GM23248 (cell line): ENCODE measurements around the gene GCM1. TPM values are rescaled to one million over a fixed set of nuclear protein-coding genes. Genes with fewer than 3 reads are reported as not detected.

Experiments
- DNase-seq: peaks from one replicate; pipeline ENCODE4 v3.0.0-alpha.2; 2015
- H2AFZ ChIP-seq: fragments of 200-600 bp; sonication (generic); 2 replicates; pipeline ENCODE4 v1.6.1; 2016; ENCODE audit warnings: antibody characterized with exemption
- H3F3A ChIP-seq: fragments of 200-600 bp; sonication (generic); 2 replicates; pipeline ENCODE4 v1.6.1; 2016; ENCODE audit warnings: mild to moderate bottlenecking, antibody characterized with exemption, mixed run types; ENCODE audit not compliant: insufficient read depth
- H3K27ac ChIP-seq: fragments of 200-600 bp; sonication (generic); 2 replicates; pipeline ENCODE4 v1.5.1; 2016; ENCODE audit warnings: mild to moderate bottlenecking
- H3K27me3 ChIP-seq: fragments of 200-600 bp; sonication (generic); replicated peaks from 2 replicates; pipeline ENCODE4 v1.6.1; 2016; ENCODE audit warnings: mild to moderate bottlenecking; ENCODE audit not compliant: insufficient read depth
- H3K36me3 ChIP-seq: fragments of 200-600 bp; sonication (generic); 2 replicates; pipeline ENCODE4 v1.6.1; 2016; ENCODE audit warnings: low read depth, mild to moderate bottlenecking
- H3K4me1 ChIP-seq: fragments of 200-600 bp; sonication (generic); 2 replicates; pipeline ENCODE4 v1.6.1; 2016; ENCODE audit warnings: mild to moderate bottlenecking; ENCODE audit not compliant: insufficient read depth
- H3K4me2 ChIP-seq: fragments of 200-600 bp; sonication (generic); one replicate; pipeline ENCODE4 v1.6.1; 2016; ENCODE audit warnings: mild to moderate bottlenecking; ENCODE audit not compliant: unreplicated experiment
- H3K4me3 ChIP-seq: fragments of 200-600 bp; sonication (generic); 2 replicates; pipeline ENCODE4 v1.5.1; 2016; ENCODE audit warnings: mild to moderate bottlenecking
- H3K79me2 ChIP-seq: fragments of 200-600 bp; sonication (generic); 2 replicates; pipeline ENCODE4 v1.6.1; 2016; ENCODE audit warnings: mild to moderate bottlenecking; ENCODE audit not compliant: insufficient read depth
- H3K9ac ChIP-seq: fragments of 200-600 bp; sonication (generic); 2 replicates; pipeline ENCODE4 v1.6.1; 2016; ENCODE audit warnings: mild to moderate bottlenecking
- H3K9me2 ChIP-seq: fragments of 200-600 bp; sonication (generic); 2 replicates; pipeline ENCODE4 v1.6.1; 2016; ENCODE audit warnings: mixed run types, mild to moderate bottlenecking, moderate library complexity; ENCODE audit not compliant: insufficient read depth
- H3K9me3 ChIP-seq: fragments of 200-600 bp; sonication (generic); one replicate; pipeline ENCODE4 v1.6.1; 2017; ENCODE audit warnings: low read depth
- H4K20me1 ChIP-seq: fragments of 200-600 bp; sonication (generic); 2 replicates; pipeline ENCODE4 v1.6.0; 2016; ENCODE audit not compliant: insufficient read depth
- EZH2 ChIP-seq: fragments of 200-600 bp; sonication (generic); IDR thresholded peaks from 2 replicates; pipeline ENCODE4 v1.6.1; 2018; ENCODE audit warnings: antibody characterized with exemption, mild to moderate bottlenecking; ENCODE audit not compliant: insufficient read depth, poor library complexity, severe bottlenecking
- EZH2phosphoT487 ChIP-seq: fragments of 200-600 bp; sonication (generic); IDR thresholded peaks from 2 replicates; pipeline ENCODE4 v1.6.1; 2018; ENCODE audit warnings: antibody characterized with exemption, moderate library complexity, mild to moderate bottlenecking, low read depth; ENCODE audit not compliant: insufficient read depth
- WGBS, 2 experiments: methylation state at CpG; one replicate each; pipeline ENCODE4 v1.1.6; 2015 to 2017; ENCODE audit warnings: low lambda C conversion rate in 2 of 2, low coverage in 1 of 2; ENCODE audit errors: missing lambda C conversion rate in 2 of 2; 5-methylcytosine and 5-hydroxymethylcytosine counted together
- in situ Hi-C: fragments of 300-500 bp; cut with MboI; formaldehyde crosslinking; loops from 2 replicates; pipeline ENCODE4 v1.15.0; 2020
- polyA plus RNA-seq: library from polyadenylated mRNA; unstranded; fragments of >200 nt; fragmentation: Nextera tagmentation; extraction: Ambion mirVana; gene quantifications from 2 replicates; pipeline ENCODE4 v1.2.1, GENCODE V29; 2016
- total RNA-seq: library from RNA; depleted of rRNA; stranded (reverse); fragments of >200 nt; shearing (Covaris generic); gene quantifications from 2 replicates; pipeline ENCODE4 v1.2.3, GENCODE V29; 2014

GCM1 gene
- total and polyA plus RNA-seq, 2 experiments from 2014 or later = not detected

DNA sequence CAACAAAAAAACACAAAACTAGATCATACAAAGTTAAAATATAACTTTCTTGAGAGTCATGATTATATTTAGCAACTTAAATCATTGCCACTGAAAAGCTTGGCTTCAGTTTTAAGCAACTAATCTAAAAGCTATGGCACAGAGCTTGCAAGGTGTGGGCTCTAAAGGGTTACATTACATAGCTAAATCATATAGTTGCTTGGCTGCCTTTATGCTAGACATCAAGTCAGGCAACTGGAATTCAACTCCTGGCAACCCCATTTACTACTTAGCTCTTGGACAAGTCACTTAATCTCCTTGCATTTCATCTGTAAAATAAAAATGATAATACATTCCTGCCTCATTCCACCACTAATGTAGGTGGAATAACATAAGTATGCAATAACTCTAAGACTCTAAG is 40.9 kb upstream of the GCM1 start:
- H4K20me1 ChIP-seq = no peaks in the 10 kb centered on the region
- in situ Hi-C loops = loop anchor here (25.0 kb wide), 1 partner anchor 248 kb away; no protein-coding TSS in a partner anchor

DNA sequence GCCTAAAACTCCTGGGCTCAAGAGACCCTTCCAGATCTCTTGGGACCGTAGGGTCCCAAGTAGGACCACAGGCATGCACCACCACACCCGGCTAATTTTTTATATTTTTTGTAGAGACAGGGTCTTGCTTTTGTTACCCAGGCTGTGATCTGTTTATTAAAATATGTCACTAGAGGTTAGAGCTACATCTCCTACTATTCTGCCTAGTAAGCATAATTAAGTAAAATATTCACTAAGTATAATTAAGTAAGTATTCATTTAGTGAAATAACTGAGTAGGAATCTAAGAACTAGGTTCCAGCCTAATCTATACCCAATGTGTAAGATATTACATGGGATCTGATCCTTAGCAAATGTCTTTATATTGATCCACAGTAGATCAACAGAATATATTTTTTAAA is 40.2 kb upstream of the GCM1 start:
- H3K4me2 ChIP-seq = no peak overlapping the region
- no peaks in the 10 kb centered on the region for H3K9me2 ChIP-seq
- 0 out of 2 replicates have a peak overlapping the region, but pooled peaks have one; percentile 24 for H2AFZ ChIP-seq
- H3F3A ChIP-seq = 0 out of 2 replicates have a peak, but pooled peaks cover 8% of the 10 kb centered on the region
- H4K20me1 ChIP-seq = no peaks in the 10 kb centered on the region
- H3K4me1 ChIP-seq = peaks cover 10% of the 10 kb centered on the region
- no peaks in the 10 kb centered on the region for H3K36me3 ChIP-seq
- TF ChIP-seq EZH2 (no peak), EZH2phosphoT487 (no peak)
- no peak for DNase-seq
- no peaks in the 10 kb centered on the region for H3K79me2 ChIP-seq
- no peaks in the 10 kb centered on the region for H3K27me3 ChIP-seq
- no peak overlapping the region for H3K9ac ChIP-seq
- in situ Hi-C loops = loop anchor here (25.0 kb wide), 1 partner anchor 248 kb away; no protein-coding TSS in a partner anchor
- peak overlapping the region; percentile 42; the same call in 1 of the 2 replicates for H3K27ac ChIP-seq
- no peaks in the 10 kb centered on the region for H3K9me3 ChIP-seq
- 44 to 57% methylated on average over 2 of the region's 2 CpGs for WGBS, 2 experiments
- no peak overlapping the region for H3K4me3 ChIP-seq

More for the DNA sequence above, 40.9 kb upstream of the GCM1 start:
- no peaks in the 10 kb centered on the region for H3K27me3 ChIP-seq
- 0 out of 2 replicates have a peak, but pooled peaks cover 8% of the 10 kb centered on the region for H3F3A ChIP-seq
- H3K36me3 ChIP-seq = no peaks in the 10 kb centered on the region
- H2AFZ ChIP-seq = no peak overlapping the region
- no peak overlapping the region for H3K4me3 ChIP-seq
- H3K9me2 ChIP-seq = no peaks in the 10 kb centered on the region
- H3K4me2 ChIP-seq = peak overlapping the region; percentile 35
- peak overlapping the region; percentile 42; the same call in 1 of the 2 replicates for H3K27ac ChIP-seq
- H3K9ac ChIP-seq = no peak overlapping the region
- peaks cover 10% of the 10 kb centered on the region for H3K4me1 ChIP-seq
- TF ChIP-seq EZH2 (no peak), EZH2phosphoT487 (no peak)
- no peaks in the 10 kb centered on the region for H3K79me2 ChIP-seq
- H3K9me3 ChIP-seq = no peaks in the 10 kb centered on the region
- DNase-seq = peak; percentile 82

DNA sequence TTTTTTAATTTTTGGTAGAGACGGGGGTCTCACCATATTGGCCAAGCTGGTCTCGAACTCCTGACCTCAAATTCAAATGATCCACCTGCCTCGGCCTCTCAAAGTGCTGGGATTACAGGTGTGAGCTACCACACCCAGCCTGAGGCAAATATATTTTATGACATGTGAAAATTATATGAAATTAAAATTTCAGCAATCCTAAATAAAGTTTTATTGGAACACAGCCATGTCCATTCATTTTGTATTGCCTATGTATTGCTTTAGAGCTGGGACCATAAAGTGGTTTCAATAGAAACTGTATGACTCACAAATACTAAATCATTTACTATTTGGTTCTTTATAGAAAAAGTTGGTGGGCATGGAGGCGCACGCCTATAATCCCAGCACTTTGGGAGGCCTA is 32.0 kb upstream of the GCM1 start:
- Histone ChIP-seq H3K36me3 (no peaks in the 10 kb centered on the region), H3K79me2 (no peaks in the 10 kb centered on the region), H3K4me1 (no peaks in the 10 kb centered on the region), H2AFZ (no peak overlapping the region), H3K4me2 (no peak overlapping the region), H3K4me3 (no peak overlapping the region), H3F3A (no peaks in the 10 kb centered on the region), H3K9ac (no peak overlapping the region), H3K27me3 (no peaks in the 10 kb centered on the region), H3K9me3 (no peaks in the 10 kb centered on the region), H3K9me2 (no peaks in the 10 kb centered on the region), H3K27ac (no peak overlapping the region), H4K20me1 (no peaks in the 10 kb centered on the region)
- in situ Hi-C loops = loop anchor here (25.0 kb wide), 1 partner anchor 257 kb away; no protein-coding TSS in a partner anchor
- TF ChIP-seq EZH2phosphoT487 = no peak
- no peak for TF ChIP-seq EZH2
- no peak for DNase-seq
- WGBS, 2 experiments = 79 to 85% methylated on average over 5 of the region's 5 CpGs

DNA sequence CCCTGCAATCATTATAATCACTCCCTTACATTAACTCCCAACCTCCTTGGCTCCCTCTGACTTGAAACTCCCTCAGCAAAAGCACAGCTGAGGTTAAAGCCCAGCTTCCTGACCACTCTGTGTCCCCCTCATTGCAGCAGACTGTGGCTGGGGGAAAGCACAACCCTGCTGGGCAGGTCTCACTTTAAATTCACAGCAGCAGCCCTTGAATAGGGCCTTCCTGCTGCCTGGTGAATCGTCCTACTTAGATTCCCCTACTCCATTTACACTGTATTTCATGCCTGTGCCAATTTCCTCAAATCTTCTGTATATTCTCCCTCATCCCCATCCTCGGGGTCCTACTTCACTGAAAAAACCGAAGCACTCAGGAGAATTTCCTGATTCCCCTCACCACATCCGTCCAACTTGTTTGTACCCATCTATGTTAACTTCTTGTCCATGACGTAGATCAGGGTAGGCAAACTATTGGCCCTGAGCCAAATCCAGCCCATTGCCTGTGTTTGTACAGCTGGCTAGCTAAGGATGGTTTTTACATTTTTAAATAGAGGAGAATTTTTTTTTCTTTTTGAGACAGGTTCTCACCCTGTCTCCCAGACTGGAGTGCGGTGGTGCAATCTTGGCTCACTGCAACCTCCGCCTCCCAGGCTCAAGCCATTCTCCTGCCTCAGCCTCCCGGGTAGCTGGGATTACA is 31.5 kb upstream of the GCM1 start:
- H3K4me1 ChIP-seq = no peaks in the 10 kb centered on the region
- no peaks in the 10 kb centered on the region for H4K20me1 ChIP-seq
- no peaks in the 10 kb centered on the region for H3K9me2 ChIP-seq
- no peaks in the 10 kb centered on the region for H3K9me3 ChIP-seq
- DNase-seq = no peak
- no peak overlapping the region for H3K4me2 ChIP-seq
- no peak for TF ChIP-seq EZH2
- no peak for TF ChIP-seq EZH2phosphoT487
- in situ Hi-C loops = loop anchor here (25.0 kb wide), 1 partner anchor 257 kb away; no protein-coding TSS in a partner anchor
- H3K4me3 ChIP-seq = no peak overlapping the region
- WGBS, 2 experiments = 61% methylated on average over 8 of the region's 8 CpGs
- no peaks in the 10 kb centered on the region for H3K27me3 ChIP-seq
- no peak overlapping the region for H3K27ac ChIP-seq
- no peaks in the 10 kb centered on the region for H3K36me3 ChIP-seq
- no peak overlapping the region for H2AFZ ChIP-seq
- no peak overlapping the region for H3K9ac ChIP-seq
- no peaks in the 10 kb centered on the region for H3K79me2 ChIP-seq
- H3F3A ChIP-seq = no peaks in the 10 kb centered on the region
